ENCODE measurements around the gene GRIA3.

- TF ChIP-seq GATA2 (IDR thresholded peaks at IDR 0.05; ENCODE audit: low read depth, low read length) (no peak), GATA3 (IDR thresholded peaks at IDR 0.05; ENCODE audit: low read depth, low read length) (no peak)
These were observed 39.8 kb downstream of the GRIA3 start for GRCh38 chrX:123223859-123224258.

Measured in SH-SY5Y (cell line).